NCI-H446 treated with DMSO at 0.1 percent for 48 hours (cell line): ENCODE measurements around the gene HES5.
"Not testable (repeated sequence)": the region's sequence is repeated elsewhere in the genome, so short reads cannot be mapped to it uniquely, and the experiment has no call there.

ENCODE experiments used
- DNase-seq: peaks from one replicate; lab custom pipeline; 2025; lab: John Stamatoyannopoulos, UW

HES5 gene

GRCh38 chr1:2560299-2561073 lies 30.4 kb upstream of the HES5 start:
- no peak for DNase-seq

- no peak for DNase-seq
Observed at GRCh38 chr1:2559509-2560298, 29.6 kb upstream of the HES5 start.

- no peak for DNase-seq
Observed at GRCh38 chr1:2558861-2559260, 28.8 kb upstream of the HES5 start.

DNA sequence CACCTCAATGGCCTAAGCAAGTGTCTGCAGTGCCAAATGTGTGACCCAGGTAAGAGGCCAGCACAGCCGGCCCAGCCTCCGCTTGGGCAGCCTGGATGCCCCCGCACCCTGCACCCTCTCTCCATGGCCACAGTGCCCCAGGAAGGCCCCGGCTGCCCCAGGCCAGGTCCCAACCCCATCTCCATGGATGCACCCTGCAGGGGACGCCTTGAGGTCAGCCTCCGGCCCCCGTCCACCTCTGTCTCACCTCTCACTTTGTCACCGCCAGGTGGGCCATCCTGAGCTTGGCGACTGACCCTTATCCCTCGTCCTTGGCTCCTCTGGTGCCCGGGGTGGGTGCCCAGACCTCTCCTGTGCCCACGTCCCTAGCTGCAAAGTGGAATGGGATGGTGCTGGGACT lies 28.4 kb upstream of the HES5 start:
- no peak for DNase-seq

DNA sequence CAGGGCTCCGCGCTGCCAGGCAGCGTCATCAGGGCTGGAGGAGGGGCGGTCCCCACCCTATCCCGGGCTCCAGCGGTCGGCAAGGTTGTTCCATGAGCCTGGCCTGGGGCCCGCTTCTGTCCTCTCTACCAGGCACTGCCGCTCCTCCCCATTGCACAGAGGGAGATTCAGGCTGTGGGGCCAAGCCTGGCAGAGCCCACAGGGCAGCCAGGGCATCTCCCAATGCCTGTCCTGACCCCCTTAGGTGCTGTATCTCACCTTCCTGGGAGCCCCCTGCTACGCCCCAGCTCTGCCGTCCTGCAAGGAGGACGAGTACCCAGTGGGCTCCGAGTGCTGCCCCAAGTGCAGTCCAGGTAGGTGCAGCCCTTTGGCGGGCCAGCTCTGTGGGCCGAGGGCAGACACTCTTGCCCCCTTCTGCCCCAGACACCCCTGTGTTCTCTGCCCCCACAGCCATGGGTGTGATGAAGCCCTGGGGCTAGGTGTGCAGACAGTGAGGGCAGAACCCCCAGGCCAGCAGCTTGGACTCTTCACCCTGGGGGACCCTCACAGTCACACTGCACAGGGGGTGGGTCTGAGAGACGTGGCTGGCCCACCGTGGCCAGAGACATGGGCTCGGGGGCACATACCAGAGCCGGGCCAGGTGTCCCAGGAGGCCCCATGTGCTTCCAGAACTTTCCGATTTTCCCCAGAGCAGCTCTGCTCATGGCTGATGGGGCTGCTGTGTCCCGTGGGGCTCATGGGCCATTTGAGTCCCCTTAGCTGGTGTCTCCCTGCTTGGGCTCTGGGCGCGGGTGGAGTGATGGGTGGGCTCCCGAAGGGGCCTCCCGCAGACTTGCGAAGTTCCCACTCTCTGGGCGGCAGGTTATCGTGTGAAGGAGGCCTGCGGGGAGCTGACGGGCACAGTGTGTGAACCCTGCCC lies 27.7 kb upstream of the HES5 start:
- no peak for DNase-seq

GRCh38 chr1:2556678-2557481 lies 26.8 kb upstream of the HES5 start:
- no peak for DNase-seq

DNA sequence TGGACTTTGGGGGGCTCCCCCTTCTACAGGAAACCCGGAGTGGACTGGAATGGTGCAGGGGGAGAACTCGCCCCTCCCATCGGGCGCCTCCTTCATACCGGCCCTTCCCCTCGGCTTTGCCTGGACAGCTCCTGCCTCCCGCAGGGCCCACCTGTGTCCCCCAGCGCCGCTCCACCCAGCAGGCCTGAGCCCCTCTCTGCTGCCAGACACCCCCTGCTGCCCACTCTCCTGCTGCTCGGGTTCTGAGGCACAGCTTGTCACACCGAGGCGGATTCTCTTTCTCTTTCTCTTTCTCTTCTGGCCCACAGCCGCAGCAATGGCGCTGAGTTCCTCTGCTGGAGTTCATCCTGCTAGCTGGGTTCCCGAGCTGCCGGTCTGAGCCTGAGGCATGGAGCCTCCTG lies 26.2 kb upstream of the HES5 start, which contains the start of gene TNFRSF14:
TSS of gene TNFRSF14 (plus strand) at position 95 of the 401 bp plus-strand sequence. CDS start at position 389, 294 bp downstream.
- DNase-seq: no peak

- DNase-seq: no peak
Observed at GRCh38 chr1:2555634-2556276, 25.7 kb upstream of the HES5 start.

DNA sequence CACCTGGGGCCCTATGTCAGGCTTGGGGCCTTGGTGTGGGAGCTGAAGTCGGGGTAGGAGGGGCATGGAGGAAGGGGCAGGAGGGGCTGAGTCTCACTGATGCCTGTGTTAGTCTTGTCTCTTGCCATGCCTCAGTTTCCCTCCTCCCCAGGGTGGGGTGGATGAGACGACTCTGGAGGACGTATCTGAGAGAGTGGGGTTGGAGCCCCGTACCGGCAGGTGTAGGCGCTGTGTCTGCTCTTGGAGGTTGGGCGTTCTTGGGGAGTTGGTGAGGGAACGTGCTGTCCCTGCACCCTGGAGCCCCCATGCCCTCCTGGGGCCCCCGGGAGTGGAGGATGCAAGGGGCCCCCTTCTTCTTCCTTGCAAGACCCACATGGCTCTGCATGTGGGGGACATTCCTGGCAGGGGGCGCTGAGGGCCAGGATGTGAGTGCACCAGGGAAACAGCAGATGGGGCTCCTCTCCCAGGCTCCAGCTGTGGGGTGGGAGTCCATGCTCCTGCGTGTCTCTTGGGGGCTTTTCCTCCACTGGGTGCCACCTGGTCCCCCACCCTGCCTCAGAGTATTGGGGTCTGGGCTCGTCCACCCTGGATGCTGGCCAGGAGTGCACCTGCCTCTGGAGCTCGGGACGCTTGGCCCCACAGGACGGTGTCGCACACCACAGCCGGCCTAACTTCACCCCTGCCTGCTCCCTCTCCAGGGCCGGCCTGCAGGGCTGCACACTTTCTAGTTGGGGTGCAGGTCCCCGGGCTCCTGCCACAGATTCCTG lies 24.7 kb upstream of the HES5 start:
- no peak for DNase-seq

DNA sequence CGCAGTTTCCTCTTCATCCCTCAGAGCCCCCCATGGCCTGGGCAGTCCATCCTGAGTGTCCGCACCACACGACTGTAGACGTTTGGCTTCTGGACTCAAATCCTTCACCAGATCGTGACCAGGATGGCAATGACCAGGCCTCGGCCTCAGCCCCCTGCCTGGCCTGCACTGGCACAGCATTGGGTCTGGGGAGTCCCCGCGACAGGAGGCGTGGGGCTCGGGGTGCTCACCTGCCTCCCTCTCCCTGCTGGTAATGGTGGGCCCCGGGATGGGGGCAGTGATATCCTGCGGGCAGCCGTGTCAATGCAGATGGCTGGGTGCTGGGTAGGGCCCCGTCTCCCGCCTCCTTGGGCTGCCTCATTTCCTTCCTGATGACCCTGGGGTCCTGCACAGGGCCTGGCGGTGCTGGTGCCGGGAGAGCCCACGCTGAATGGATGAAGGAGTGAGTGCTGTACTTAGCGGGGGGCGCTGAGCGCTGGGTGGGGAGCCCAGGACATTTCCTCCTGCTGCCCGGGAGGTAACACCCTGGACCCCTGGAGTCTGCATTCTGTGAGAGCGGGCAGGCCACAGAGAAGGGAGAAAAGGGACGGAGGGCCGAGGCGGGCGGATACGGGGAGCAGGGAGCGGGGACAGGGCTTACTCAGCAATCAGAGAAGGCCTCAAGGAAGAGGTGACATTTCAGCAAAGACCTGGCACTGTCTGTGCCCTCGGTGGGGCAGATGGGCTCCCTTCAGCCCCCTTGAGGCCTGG lies 24.0 kb upstream of the HES5 start:
- no peak for DNase-seq

DNA sequence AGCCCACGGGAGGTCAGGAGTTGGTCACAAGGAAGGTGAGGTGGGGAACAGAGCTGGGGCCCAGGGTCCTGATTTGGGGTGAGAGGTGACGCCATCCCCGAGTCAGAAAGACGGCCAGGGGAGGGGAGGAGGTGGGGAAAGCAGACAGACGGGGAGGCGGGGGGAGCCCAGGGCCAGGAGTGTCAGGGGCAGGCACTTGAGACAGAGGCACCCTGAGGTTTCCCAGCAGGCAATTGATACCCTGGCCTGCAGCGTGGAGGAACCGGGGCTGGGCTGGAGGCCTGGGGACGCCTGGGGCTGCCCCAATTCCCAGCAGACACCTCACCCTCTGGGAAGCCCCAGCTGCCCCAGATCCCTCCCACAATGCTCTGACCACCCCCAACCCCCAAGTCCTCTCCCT lies 23.0 kb upstream of the HES5 start:
- not testable (repeated sequence) for DNase-seq

DNA sequence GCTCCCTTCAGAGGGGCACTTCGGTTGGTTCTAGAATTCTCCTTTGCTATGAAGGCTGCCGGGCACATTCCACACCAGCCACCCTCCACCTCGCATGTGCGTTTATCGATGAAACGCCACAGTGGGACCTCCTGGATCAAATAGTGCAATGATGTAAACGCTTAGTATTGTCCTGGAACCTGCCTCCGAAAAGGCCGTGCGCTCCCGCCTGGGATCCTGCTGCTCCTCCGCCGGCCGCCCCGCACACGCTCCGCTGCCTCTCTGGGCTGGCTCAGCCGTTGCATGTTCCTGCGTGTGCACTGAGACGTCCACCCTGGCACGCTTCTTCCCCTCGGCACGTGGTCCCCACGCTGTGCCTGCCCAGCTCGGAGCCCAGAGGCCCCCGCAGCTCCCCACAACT lies 22.1 kb upstream of the HES5 start:
- DNase-seq: no peak

DNA sequence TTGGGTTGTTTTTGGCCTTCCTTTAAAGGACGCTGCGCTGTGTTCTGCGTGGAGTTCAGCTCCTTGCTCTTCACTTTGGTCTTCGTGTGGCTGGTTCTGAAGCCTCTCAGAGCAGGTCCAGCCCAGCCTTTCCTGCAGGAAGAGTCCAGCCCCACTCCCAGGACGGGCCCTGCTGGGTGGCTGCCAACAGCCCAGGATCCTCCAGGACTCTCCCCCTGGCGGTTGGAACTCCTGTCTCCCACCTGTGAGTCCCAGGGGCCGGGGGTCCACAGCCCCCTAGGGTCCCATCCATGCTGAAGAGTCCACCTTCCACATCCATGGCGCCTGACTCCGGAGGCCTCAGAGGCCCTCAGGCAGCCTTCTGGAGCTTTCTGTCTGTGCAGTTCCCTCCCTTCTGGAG lies 21.5 kb upstream of the HES5 start:
- DNase-seq: not testable (repeated sequence)

GRCh38 chr1:2550309-2550861 lies 20.3 kb upstream of the HES5 start:
- DNase-seq: not testable (repeated sequence)

DNA sequence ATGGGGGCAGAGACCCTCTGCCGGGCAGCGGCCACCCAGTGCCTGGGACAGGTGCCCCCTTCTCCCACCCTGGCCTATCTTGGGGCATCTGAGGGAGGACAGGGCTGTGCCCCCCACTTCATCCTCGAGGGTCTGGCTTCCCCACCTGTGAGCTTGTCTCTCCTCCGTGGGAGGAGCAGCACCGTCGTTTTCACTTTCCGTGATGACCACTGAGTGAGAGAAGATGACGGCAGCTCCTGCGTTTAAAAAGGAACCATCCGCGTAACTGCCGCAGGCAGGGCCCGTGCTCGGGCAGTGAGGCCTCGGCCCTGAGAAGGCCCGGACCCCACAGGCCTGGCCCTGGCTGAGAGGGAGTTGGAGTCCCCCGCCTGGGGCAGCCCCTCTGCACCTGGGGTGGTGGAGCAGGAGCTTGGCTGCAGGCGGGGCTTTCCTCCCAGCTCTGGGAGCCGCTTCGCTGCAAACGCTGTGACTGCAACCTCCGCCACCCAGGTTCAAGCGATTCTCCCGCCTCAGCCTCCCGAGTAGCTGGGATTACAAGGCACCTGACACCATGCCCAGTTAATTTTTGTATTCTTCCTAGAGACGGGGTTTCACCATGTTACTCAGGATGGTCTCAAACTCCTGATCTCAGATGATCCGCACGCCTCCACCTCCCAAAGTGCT lies 19.4 kb upstream of the HES5 start:
- not testable (repeated sequence) for DNase-seq

DNA sequence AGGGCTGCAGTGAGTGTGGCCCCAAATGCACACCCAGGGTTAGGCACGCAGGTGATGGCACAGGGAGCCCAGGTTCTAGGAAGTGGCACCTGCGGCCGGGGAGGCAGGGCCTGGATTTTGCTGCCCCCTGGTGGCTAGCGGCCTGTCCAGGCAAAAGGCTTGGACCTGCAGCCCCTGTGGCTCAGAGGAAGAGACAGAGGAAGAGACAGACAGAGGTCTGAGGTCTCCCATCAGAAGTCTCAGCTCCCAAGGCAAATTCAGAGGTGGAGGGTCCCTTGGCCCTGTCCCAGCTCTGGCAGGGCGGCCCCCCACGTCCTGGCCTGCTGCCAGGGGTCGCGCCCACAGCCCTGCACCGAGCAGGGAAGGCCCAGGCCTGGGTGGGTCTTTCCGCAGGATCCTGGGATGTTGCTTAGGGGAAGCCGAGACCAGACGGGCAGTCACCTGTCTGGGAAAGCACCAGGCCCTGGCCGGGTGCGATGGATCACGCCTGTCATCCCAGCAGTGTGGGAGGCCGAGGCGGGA lies 18.1 kb upstream of the HES5 start:
- peak; percentile 13 for DNase-seq

DNA sequence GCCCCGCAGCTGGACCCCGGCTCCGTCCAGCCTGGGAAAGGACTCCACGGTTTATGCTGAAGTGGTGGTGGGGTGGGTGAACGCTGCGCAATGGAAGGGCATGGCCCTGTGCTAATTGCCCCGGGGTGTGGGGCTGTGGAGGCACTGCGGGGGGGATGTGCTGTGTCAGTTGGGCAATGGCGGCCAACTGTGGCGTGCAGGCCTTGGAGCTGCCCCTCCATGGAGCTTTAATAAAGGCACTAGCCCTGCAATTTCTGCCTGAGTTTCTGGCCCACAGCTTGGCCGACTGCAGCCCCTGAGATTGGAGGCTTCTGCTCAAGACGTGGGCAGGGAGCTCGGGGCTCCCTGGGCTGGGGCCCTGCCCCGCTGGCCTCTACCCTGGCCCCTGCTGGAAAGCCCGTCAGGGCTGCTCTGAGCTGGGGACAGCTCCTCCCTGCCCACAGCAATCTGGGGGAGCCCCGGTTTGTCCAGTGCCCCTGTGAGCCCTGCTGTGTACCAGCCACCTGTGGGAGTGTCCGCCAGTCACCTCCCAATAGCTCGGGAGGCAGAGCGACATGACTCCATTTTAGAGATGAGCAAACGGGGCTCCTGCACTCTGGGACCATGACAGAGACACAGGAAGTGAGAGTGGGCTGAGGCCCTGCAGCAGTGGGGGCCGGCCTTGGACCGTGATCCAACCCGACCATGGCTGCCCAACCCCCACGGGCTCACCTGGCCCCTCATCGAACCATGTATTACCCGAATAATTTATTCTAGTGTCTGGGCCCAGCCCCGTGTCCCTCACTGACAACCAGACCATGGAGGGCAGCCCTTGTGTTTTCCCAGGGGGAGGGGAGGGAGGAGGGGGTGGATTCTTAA lies 17.4 kb upstream of the HES5 start:
- DNase-seq: no peak
